BLaER1 (cell line): Measurements from ENCODE around the gene TMEM132E.
A peak's percentile ranks its signal among the peaks of the same experiment; 100 is the strongest.

Source experiments
- H3K27ac ChIP-seq: shearing (Covaris generic); formaldehyde crosslinking; 2 replicates; pipeline ENCODE4 v1.8.1; 2022
- H3K27me3 ChIP-seq: shearing (Covaris generic); formaldehyde crosslinking; 2 replicates; pipeline ENCODE4 v1.8.1; 2022
- H3K36me3 ChIP-seq: shearing (Covaris generic); formaldehyde crosslinking; 2 replicates; pipeline ENCODE4 v1.8.1; 2022
- H3K4me1 ChIP-seq: shearing (Covaris generic); formaldehyde crosslinking; 2 replicates; pipeline ENCODE4 v1.8.1; 2022
- H3K4me2 ChIP-seq: shearing (Covaris generic); formaldehyde crosslinking; 2 replicates; pipeline ENCODE4 v1.8.1; 2022
- H3K4me3 ChIP-seq: shearing (Covaris generic); formaldehyde crosslinking; 2 replicates; pipeline ENCODE4 v1.8.1; 2022
- H3K9ac ChIP-seq: shearing (Covaris generic); formaldehyde crosslinking; 2 replicates; pipeline ENCODE4 v1.8.1; 2022
- H3K9me3 ChIP-seq: shearing (Covaris generic); formaldehyde crosslinking; 2 replicates; pipeline ENCODE4 v1.8.1; 2022
- H4K20me1 ChIP-seq: shearing (Covaris generic); formaldehyde crosslinking; 2 replicates; pipeline ENCODE4 v1.8.1; 2022
- Cebpa-rat ChIP-seq: shearing (Covaris generic); IDR thresholded peaks from 2 replicates; pipeline ENCODE4 v1.8.1; 2022

The TMEM132E gene

GRCh38 chr17:34656801-34657200 lies 77.4 kb downstream of the TMEM132E start:
- no peaks in the 10 kb centered on the region for H3K36me3 ChIP-seq
- no peak overlapping the region for H3K9ac ChIP-seq
- no peaks in the 10 kb centered on the region for H3K4me1 ChIP-seq
- H3K27me3 ChIP-seq: no peaks in the 10 kb centered on the region
- no peak for TF ChIP-seq Cebpa-rat
- H4K20me1 ChIP-seq: no peaks in the 10 kb centered on the region
- no peak overlapping the region for H3K4me3 ChIP-seq
- no peak overlapping the region for H3K27ac ChIP-seq
- H3K9me3 ChIP-seq: no peaks in the 10 kb centered on the region
- H3K4me2 ChIP-seq: no peak overlapping the region

GRCh38 chr17:34658811-34659560 lies 79.6 kb downstream of the TMEM132E start:
- no peaks in the 10 kb centered on the region for H3K27me3 ChIP-seq
- no peaks in the 10 kb centered on the region for H3K9me3 ChIP-seq
- no peak overlapping the region for H3K4me3 ChIP-seq
- H3K27ac ChIP-seq: no peak overlapping the region
- no peaks in the 10 kb centered on the region for H4K20me1 ChIP-seq
- H3K36me3 ChIP-seq: no peaks in the 10 kb centered on the region
- H3K9ac ChIP-seq: no peak overlapping the region
- H3K4me1 ChIP-seq: no peaks in the 10 kb centered on the region
- H3K4me2 ChIP-seq: no peak overlapping the region
- no peak for TF ChIP-seq Cebpa-rat

GRCh38 chr17:34663714-34664113 lies 84.3 kb downstream of the TMEM132E start:
- no peaks in the 10 kb centered on the region for H3K36me3 ChIP-seq
- no peak overlapping the region for H3K9ac ChIP-seq
- H3K4me1 ChIP-seq: peaks cover 17% of the 10 kb centered on the region
- no peak overlapping the region for H3K27ac ChIP-seq
- H3K9me3 ChIP-seq: no peaks in the 10 kb centered on the region
- H3K4me3 ChIP-seq: no peak overlapping the region
- no peaks in the 10 kb centered on the region for H3K27me3 ChIP-seq
- H3K4me2 ChIP-seq: no peak overlapping the region
- H4K20me1 ChIP-seq: no peaks in the 10 kb centered on the region
- TF ChIP-seq Cebpa-rat: no peak

GRCh38 chr17:34665150-34665806 lies 85.9 kb downstream of the TMEM132E start:
- no peaks in the 10 kb centered on the region for H3K36me3 ChIP-seq
- H3K9ac ChIP-seq: no peak overlapping the region
- no peaks in the 10 kb centered on the region for H4K20me1 ChIP-seq
- no peaks in the 10 kb centered on the region for H3K9me3 ChIP-seq
- no peak overlapping the region for H3K4me3 ChIP-seq
- TF ChIP-seq Cebpa-rat: no peak
- H3K4me2 ChIP-seq: peak overlapping the region; percentile 64
- 0 out of 2 replicates have a peak, but pooled peaks cover 2% of the 10 kb centered on the region for H3K27me3 ChIP-seq
- H3K4me1 ChIP-seq: peaks cover 17% of the 10 kb centered on the region
- H3K27ac ChIP-seq: peak overlapping the region; percentile 39; the same call in 1 of the 2 replicates

DNA sequence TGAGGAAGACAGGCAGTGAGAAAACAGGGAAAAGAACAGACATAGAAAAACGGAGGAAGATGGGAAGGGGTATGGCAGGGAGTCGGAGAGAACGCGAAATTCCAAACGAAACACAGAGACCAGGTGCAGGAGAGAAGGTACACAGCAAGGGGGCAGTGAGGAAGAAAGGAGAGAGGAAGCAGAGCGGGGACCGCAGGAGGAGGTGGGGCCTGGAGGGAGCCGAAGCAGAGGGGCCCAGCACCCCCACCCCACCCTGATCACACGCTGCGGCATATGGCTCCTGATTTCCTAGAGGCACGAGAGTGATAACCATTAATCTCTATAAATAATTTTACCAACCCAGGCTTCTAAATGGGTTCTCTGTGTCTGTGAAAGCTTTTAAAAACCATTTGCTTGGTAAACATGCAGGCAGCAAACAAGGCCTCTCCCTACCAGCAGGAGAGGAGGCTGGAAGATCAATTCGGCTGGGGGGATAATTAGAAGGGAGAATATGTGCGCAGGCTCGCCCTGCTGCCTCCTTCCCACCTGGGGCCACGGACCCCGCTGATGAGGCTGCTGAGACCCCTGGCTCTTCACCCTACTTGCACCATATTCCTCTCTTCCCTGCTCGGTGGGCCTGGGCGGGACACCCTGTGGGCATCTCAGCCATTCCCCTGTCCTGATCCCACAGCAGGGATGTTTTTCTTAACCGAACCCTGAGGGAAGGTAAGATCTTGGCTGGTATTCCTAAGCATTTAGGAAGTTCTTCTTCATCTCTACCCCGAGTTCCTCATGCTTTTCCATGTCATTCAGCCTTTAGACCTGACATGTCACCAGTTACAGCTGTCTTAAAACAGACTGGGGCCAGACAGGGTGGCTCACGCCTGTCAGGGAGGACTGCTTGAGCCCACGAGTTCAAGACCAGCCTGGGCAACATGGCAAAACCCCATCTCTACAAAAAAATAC lies 86.7 kb downstream of the TMEM132E start:
- H3K4me1 ChIP-seq: peaks cover 17% of the 10 kb centered on the region
- 0 out of 2 replicates have a peak, but pooled peaks cover 2% of the 10 kb centered on the region for H3K27me3 ChIP-seq
- H3K27ac ChIP-seq: no peak overlapping the region
- H3K9ac ChIP-seq: no peak overlapping the region
- no peaks in the 10 kb centered on the region for H4K20me1 ChIP-seq
- peak overlapping the region; percentile 64 for H3K4me2 ChIP-seq
- no peak overlapping the region for H3K4me3 ChIP-seq
- TF ChIP-seq Cebpa-rat: no peak
- no peaks in the 10 kb centered on the region for H3K9me3 ChIP-seq
- no peaks in the 10 kb centered on the region for H3K36me3 ChIP-seq

DNA sequence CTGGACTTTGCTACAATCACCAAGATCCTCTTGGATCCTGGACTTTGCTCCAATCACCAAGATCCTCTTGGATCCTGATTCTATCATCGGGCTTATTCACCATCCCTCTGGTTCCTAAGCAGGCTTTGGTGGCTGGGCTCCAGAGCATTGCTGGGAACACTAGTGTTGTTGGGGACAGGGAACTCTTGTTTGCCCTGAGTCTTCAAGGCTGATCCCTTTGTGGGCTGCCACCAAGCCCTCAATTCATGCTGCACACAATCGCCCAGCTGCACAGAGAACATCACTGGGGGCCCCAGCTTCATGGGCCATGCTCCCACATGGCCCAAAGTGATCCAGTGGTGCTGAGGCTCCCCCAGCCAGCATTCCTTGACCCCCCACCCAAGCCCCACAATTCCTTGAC lies 88.3 kb downstream of the TMEM132E start:
- no peak for TF ChIP-seq Cebpa-rat
- Histone ChIP-seq H3K27ac (no peak overlapping the region), H3K4me3 (no peak overlapping the region), H3K36me3 (no peaks in the 10 kb centered on the region), H3K4me2 (no peak overlapping the region), H3K4me1 (peaks cover 17% of the 10 kb centered on the region), H3K9me3 (no peaks in the 10 kb centered on the region), H3K9ac (no peak overlapping the region), H3K27me3 (0 out of 2 replicates have a peak, but pooled peaks cover 2% of the 10 kb centered on the region), H4K20me1 (no peaks in the 10 kb centered on the region)

GRCh38 chr17:34668206-34668605 lies 88.8 kb downstream of the TMEM132E start:
- TF ChIP-seq Cebpa-rat: no peak
- no peak overlapping the region for H3K4me3 ChIP-seq

DNA sequence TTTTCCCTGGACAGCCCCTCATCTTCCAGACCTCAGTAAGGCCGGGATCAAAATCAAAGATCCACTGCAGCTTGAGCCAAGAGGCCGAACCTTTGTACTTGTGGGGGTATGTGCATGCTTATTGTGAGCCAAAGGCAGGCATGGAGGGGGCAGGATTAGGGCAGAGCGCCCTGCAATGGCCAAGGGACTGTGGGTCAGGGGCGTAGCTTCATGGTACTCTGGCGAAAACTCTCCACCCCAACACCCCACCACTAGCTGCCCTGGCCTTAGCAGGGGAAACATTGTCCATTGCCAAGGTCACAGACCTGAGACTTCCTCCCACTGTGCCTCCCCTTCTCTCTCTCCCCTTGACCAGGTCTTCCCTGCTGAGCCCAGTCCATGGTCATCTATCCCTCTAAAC lies 90.1 kb downstream of the TMEM132E start:
- Histone ChIP-seq H3K4me2 (no peak overlapping the region), H3K4me1 (peaks cover 14% of the 10 kb centered on the region), H3K27ac (no peak overlapping the region), H4K20me1 (no peaks in the 10 kb centered on the region), H3K36me3 (no peaks in the 10 kb centered on the region), H3K4me3 (no peak overlapping the region), H3K9ac (no peak overlapping the region), H3K9me3 (no peaks in the 10 kb centered on the region), H3K27me3 (0 out of 2 replicates have a peak, but pooled peaks cover 2% of the 10 kb centered on the region)
- TF ChIP-seq Cebpa-rat: no peak

More at GRCh38 chr17:34668206-34668605, 88.8 kb downstream of the TMEM132E start:
- no peaks in the 10 kb centered on the region for H3K36me3 ChIP-seq
- H3K27ac ChIP-seq: no peak overlapping the region
- no peak overlapping the region for H3K4me2 ChIP-seq
- H3K4me1 ChIP-seq: peaks cover 17% of the 10 kb centered on the region
- H3K27me3 ChIP-seq: 0 out of 2 replicates have a peak, but pooled peaks cover 2% of the 10 kb centered on the region
- no peaks in the 10 kb centered on the region for H3K9me3 ChIP-seq
- H3K9ac ChIP-seq: no peak overlapping the region
- no peaks in the 10 kb centered on the region for H4K20me1 ChIP-seq

DNA sequence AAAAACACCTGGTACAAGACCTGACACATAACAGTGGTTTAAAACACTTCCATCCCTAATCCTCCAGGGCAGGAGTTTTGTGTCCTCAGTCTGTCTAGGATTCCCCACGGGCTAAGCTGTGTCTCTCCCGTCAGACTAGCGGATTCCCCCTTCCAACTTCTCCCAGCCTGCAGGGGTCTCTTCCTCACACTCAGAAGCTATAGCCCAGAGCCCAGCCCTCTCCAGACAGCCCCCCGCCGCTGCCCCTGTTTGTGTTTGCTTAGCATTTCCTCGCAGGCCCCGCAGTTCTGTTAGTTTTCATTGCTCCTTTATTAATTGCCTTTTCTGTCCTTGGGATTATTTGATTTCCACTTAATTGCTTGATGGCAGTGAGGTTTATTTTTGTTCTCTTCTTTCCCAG lies 91.2 kb downstream of the TMEM132E start:
- H3K4me1 ChIP-seq: peaks cover 14% of the 10 kb centered on the region
- H3K9me3 ChIP-seq: no peaks in the 10 kb centered on the region
- no peak for TF ChIP-seq Cebpa-rat
- 0 out of 2 replicates have a peak, but pooled peaks cover 2% of the 10 kb centered on the region for H3K27me3 ChIP-seq
- no peak overlapping the region for H3K9ac ChIP-seq
- no peak overlapping the region for H3K4me2 ChIP-seq
- no peak overlapping the region for H3K27ac ChIP-seq
- no peaks in the 10 kb centered on the region for H3K36me3 ChIP-seq
- H3K4me3 ChIP-seq: no peak overlapping the region
- no peaks in the 10 kb centered on the region for H4K20me1 ChIP-seq
